ENCODE data around the gene KIF19. TPM values are rescaled to one million over a fixed set of nuclear protein-coding genes. Genes with fewer than 3 reads are reported as not detected.
A peak's percentile ranks its signal among the peaks of the same experiment; 100 is the strongest.

The KIF19 gene
- total RNA-seq, 1 experiment from 2014 or later, result not detected

DNA sequence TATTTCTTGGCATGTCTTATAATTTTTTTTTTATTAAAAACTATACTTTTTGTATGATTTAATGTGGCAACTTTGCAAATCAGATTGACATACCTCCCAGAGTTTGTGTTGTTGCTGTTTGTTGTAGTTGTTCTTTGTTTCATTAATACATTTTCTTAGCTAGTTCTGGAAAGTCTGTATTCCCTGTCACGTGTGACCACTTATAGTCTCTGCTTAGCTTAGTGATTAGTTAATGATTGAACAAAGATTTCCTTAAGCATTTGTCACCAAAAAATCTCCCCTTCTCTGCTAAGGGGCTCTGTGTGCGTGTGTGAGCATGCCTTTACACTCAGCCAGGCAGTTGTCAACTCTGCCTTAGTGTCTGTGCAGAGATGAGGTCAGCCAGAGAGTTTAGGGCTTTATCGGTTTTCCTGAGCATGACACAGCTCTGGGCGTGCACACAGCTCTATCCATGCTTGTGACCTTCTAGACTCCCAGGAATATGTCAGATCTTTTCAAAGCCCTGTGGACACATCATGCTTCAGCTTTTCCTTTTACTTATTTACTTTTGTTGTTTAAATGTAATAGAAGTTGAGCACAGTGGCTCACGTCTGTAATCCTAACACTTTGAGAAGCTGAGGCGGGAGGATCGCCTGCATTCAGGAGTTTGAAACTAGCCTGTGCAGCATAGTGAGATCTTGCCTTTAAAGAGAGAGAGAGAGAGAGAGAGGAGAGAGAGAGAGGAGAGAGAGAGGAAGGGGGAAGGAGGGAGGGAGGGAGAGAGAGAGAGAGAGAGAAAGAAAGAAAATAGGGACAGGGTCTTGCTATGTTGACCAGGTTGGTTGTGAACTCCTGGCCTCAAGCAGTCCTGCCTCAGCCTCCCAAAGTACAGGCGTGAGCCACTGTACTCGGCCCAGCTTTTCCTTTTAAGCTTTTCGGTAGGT is 30.1 kb upstream of the KIF19 start:
- H3K36me3 ChIP-seq, result no peaks in the 10 kb centered on the region
- H3K27me3 ChIP-seq, result peaks cover 14% of the 10 kb centered on the region
- H3K27ac ChIP-seq, result no peak overlapping the region
- no peaks in the 10 kb centered on the region for H3K9me3 ChIP-seq (replicated peaks)
- no peak for DNase-seq
- H3K4me3 ChIP-seq, result no peak overlapping the region
- H3K4me1 ChIP-seq, result no peaks in the 10 kb centered on the region

DNA sequence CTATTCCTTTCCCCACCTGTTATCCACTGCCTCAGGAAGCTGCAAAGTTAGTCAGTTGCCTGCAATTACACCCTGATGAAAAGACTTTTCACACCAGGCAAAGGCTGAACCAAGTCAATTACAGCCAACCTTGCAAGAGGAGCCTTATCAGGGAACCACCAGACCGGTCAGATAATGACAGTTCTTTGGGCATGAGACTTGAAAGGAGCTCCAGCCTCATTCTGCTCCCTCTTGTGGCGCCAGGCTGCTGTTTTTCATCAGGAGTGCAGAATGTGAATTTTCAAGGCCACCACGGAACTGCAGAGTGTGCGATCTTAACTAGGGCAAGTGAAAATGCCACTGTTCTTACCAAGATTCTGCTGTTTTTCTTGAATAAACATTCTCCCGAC is 29.5 kb upstream of the KIF19 start:
- Histone ChIP-seq H3K27me3 (peaks cover 14% of the 10 kb centered on the region), H3K9me3 (replicated peaks) (no peaks in the 10 kb centered on the region), H3K36me3 (no peaks in the 10 kb centered on the region), H3K4me1 (no peaks in the 10 kb centered on the region), H3K4me3 (no peak overlapping the region), H3K27ac (no peak overlapping the region)
- DNase-seq, result peak; percentile 67 to 80

DNA sequence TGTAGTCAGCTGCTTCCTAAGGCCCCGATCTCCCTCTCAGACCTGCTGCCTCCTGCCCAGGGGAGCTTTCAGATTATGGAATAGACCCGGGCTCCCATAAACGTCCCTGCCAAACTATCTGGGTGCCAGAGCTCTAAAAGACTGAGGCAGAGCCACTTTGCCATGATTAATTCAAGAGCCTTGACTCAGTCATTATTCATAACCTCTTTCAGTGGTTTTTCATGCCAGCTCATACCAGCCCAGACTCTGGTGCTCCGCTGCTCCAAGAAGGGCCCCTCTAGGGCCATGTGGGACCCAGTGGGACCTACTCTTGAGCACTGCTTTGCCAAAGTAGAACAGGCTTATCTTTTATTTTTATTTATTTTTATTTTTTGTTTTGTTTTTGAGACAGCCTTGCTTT is 28.1 kb upstream of the KIF19 start:
- no peaks in the 10 kb centered on the region for H3K9me3 ChIP-seq (replicated peaks)
- H3K27me3 ChIP-seq, result peaks cover 11% of the 10 kb centered on the region
- H3K36me3 ChIP-seq, result no peaks in the 10 kb centered on the region
- no peaks in the 10 kb centered on the region for H3K4me1 ChIP-seq
- no peak overlapping the region for H3K4me3 ChIP-seq
- no peak for DNase-seq
- H3K27ac ChIP-seq, result no peak overlapping the region

DNA sequence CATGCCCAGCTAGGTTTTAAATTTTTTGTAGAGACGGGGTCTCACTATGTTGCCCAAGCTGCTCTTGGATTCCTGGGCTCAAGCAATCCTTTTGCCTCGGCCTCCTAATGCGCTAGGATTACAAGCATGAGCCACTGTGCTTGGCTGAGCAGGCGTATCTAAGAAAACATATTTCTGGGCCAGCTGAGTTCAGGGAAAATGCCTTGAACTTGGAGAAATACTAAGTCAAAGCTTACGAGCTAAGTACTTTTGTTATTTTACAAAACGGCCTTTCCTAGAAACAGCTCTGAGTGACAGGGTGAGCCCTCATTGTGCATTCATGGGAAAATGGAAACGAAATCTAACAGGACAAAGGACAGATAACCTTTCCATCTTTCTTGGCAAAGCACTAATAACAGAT is 27.2 kb upstream of the KIF19 start:
- DNase-seq, result no peak
- H3K36me3 ChIP-seq, result no peaks in the 10 kb centered on the region
- no peak overlapping the region for H3K27ac ChIP-seq
- H3K9me3 ChIP-seq (replicated peaks), result no peaks in the 10 kb centered on the region
- H3K4me3 ChIP-seq, result no peak overlapping the region
- no peaks in the 10 kb centered on the region for H3K4me1 ChIP-seq
- peaks cover 11% of the 10 kb centered on the region for H3K27me3 ChIP-seq

DNA sequence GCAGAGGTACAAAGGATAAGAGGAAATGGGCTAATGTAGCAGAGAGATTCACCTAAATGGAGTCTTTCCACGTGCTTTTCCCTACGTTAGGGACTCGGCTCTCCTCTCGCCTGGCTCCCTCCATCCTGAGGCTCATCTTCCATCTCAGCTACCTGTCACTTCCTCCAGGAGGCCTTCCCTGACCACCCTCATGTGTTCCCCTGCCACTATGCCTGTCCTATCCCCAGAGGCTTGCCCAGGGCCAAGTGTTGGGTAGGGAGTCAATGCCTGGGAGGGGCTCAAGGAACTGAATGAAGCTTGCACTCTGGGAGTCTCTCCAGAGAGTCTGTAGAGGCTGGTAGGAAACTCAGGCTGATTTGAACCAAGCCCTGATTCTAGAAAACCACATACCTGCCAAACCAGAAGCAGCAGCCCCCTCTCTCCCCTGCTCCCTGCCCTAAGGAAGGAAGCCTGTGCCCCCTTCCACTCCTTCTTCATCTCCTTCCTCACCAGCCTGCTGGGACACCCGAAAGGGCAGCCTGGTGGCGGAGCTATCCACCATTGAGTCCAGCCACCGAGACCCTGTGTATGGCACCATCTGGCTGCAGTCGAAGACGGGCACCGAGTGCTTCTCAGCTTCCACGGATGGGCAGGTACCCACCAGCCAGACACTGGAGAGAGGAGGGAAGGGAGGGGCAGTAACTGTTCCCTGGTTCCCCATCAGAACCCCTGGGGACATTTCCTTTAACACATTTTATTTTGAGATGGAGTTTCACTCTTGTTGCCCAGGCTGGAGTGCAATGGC is 26.6 kb upstream of the KIF19 start:
- H3K27me3 ChIP-seq, result peaks cover 11% of the 10 kb centered on the region
- no peak overlapping the region for H3K27ac ChIP-seq
- H3K4me1 ChIP-seq, result no peaks in the 10 kb centered on the region
- no peaks in the 10 kb centered on the region for H3K36me3 ChIP-seq
- no peak overlapping the region for H3K4me3 ChIP-seq
- no peaks in the 10 kb centered on the region for H3K9me3 ChIP-seq (replicated peaks)
- no peak for DNase-seq

DNA sequence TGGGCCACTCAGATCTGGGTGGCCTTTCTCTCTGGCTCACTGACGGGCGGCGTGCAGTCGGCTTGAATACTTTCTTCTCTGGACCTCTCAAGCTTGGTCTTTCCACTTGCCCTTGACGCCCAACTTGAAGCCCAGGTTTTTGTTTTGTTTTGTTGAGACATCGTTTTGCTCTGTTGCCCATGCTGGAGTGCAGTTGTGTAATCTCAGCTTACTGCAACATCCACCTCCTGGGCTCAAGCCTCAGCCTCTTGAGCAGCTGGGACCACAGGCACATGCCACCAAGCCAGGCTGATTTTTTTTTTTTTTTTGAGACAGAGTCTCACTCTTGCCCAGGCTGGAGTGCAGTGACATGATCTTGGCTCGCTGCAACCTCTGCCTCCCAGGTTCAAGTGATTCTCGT is 22.7 kb upstream of the KIF19 start:
- Histone ChIP-seq H3K27me3 (peaks cover 7% of the 10 kb centered on the region), H3K27ac (no peak overlapping the region), H3K9me3 (replicated peaks) (no peaks in the 10 kb centered on the region), H3K36me3 (no peaks in the 10 kb centered on the region), H3K4me1 (no peaks in the 10 kb centered on the region), H3K4me3 (no peak overlapping the region)
- no peak for DNase-seq

DNA sequence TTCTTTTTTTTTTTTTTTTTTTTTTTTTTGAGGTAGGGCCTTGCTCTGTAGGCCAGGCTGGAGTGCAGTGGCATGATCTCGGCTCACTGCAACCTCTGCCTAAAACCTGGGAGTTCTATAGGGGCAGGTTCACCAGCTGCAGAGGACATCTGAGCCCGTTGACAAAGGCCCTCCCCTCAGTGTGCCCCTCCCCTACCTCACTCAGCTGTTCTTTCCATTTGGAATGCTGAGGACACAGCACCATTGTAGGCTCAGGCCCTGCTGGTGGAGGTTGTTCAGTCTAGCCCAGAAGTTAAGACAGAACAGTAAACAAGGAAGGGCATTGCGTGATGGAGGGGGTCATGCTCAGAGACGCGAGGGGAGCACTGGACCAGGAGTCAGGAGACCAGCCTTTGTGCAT is 21.8 kb upstream of the KIF19 start:
- no peak overlapping the region for H3K4me3 ChIP-seq
- no peaks in the 10 kb centered on the region for H3K36me3 ChIP-seq
- no peaks in the 10 kb centered on the region for H3K4me1 ChIP-seq
- H3K27ac ChIP-seq, result no peak overlapping the region
- peaks cover 7% of the 10 kb centered on the region for H3K27me3 ChIP-seq
- DNase-seq, result peak; percentile 42 to 67
- no peaks in the 10 kb centered on the region for H3K9me3 ChIP-seq (replicated peaks)

DNA sequence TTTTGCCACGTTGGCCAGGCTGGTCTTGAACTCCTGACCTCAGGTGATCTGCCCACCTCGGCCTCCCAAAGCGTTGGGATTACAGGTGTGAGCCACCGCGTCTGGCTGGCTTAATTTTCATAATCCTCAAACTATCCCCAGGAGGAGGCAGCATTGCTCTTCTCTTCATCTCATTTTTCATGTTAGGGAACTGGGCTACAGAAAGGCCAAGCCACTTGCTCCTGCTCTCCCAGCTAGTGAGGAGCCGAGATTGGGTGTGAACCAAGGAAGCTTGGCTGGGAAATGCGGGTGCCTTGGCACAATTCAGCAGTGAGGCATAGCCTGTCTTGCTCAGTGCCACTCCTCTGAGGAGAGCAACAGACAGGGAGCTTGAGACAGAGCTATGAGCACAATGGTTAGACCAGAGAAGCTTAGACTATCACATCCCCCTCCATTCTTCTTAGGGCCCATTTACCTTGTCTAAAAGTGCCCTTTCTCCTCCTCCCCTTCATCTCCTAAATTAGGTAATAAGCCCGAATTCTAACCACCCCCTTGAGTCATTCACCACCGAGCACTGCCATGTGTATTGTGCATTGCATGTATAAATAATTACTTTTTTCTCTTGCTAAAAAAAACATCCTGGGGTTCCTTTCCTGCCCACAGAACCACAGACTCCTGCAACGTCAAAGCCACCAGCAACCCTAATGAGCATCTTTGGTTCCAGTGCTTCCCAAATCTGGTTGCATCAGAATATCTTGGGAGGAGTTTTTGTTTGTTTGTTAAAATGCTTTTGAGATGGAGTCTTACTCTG is 20.0 kb upstream of the KIF19 start:
- H3K4me1 ChIP-seq, result no peaks in the 10 kb centered on the region
- peak in 1 of 2 experiments; percentile 30 for DNase-seq
- H3K36me3 ChIP-seq, result no peaks in the 10 kb centered on the region
- H3K9me3 ChIP-seq (replicated peaks), result no peaks in the 10 kb centered on the region
- H3K27me3 ChIP-seq, result peaks cover 7% of the 10 kb centered on the region
- H3K4me3 ChIP-seq, result no peak overlapping the region
- no peak overlapping the region for H3K27ac ChIP-seq

DNA sequence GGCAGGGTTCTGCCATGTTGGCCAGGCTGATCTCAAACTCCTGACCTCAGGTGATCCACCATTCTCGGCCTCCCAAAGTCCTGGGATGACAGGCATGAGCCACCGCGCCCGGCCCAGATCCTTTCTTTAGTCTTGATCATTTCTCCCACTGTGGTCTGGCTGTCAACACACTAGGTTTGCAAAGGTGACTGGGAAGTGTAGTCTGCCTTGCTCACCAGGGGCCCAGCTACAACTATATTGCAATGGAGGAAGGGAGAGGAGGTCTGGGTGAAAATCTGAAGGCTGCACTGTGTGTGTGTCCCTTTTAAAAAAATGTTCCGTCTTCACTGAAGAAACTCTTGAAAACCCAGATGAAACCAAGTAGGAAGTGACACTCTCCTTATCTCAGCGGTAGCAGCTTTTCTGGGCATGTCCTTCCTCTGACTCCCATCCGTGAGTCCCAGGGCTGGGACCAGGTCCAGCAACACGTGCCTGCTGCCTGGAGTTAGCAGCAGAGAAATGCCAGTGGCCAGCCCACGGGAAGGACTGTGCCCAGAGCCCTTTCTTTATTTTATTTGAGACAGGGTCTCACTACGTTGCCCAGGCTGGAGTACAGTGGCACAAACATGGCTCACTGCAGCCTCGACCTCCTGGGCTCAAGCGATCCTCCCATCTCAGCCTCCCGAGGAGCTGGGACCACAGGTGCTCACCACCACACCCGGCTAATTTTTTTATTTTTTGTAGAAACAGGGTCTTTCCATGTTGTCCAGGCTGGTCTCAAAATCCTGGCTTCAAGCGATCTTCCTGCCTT is 17.8 kb upstream of the KIF19 start:
- Histone ChIP-seq H3K27ac (no peak overlapping the region), H3K36me3 (no peaks in the 10 kb centered on the region), H3K4me1 (no peaks in the 10 kb centered on the region), H3K4me3 (no peak overlapping the region), H3K9me3 (replicated peaks) (no peaks in the 10 kb centered on the region), H3K27me3 (peaks cover 7% of the 10 kb centered on the region)
- DNase-seq, result no peak

DNA sequence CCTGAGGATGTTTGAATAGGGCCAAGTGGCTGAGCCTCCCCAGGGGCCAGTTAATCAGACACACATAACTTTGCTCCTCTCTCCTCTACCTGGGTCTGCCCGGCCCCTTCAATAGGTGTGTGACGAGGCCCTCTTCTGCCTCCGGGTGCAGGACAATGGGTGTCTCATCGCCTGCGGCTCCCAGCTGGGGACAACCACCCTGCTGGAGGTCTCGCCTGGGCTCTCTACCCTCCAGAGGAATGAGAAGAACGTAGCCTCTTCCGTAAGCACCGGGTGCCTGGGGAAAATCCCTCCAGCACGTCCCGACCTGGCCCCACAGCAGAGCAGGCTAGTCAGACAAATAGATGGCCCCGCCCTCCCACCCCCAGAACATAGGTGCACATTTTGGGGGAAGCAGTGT is 16.1 kb upstream of the KIF19 start:
- Histone ChIP-seq H3K4me1 (no peaks in the 10 kb centered on the region), H3K27ac (no peak overlapping the region), H3K9me3 (replicated peaks) (no peaks in the 10 kb centered on the region), H3K36me3 (no peaks in the 10 kb centered on the region), H3K4me3 (no peak overlapping the region), H3K27me3 (peaks cover 7% of the 10 kb centered on the region)
- no peak for DNase-seq

DNA sequence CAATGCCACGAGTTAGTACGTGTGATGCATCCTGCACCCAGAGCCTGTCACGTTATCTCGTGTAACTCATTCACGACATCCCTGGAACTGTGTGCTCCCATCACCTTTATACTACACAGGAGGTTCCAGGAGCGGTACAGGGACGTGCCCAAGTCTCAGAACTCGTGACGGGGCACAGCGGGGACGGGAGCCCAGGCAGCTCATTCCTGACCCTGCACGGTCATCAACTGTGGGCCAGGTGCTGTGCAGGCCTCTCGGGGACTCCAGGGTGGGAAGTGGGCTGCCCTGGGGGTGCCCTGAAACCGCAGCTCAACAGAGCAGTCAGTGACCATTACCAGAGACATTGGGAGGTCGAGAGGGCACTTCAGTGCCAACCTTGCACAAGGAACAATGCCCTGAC is 11.1 kb upstream of the KIF19 start:
- Histone ChIP-seq H3K4me3 (no peak overlapping the region), H3K9me3 (replicated peaks) (no peaks in the 10 kb centered on the region), H3K36me3 (no peaks in the 10 kb centered on the region), H3K27ac (no peak overlapping the region), H3K4me1 (no peaks in the 10 kb centered on the region), H3K27me3 (peaks cover 4% of the 10 kb centered on the region)
- DNase-seq, result no peak

DNA sequence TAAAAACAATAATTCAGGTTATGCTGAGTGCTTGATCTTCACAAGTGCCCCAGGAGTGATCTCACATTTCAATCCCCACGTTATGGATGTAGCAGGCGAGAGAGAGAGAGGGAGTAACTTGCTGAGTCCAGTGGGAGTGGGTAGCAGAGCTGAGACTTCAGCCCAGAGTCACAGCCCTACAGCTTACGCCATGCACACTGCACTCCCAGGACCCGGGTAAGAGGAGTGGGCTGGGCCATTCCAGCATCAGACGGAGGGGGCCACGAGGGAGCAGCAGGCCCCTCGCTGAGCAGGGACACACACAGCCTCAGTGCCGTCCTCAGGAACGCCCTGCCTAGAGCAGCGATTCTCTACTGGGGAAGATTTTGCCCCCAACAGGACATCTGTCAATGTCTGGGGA is 9.8 kb upstream of the KIF19 start:
- Histone ChIP-seq H3K4me1 (no peaks in the 10 kb centered on the region), H3K27ac (no peak overlapping the region), H3K9me3 (replicated peaks) (no peaks in the 10 kb centered on the region), H3K27me3 (peaks cover 11% of the 10 kb centered on the region), H3K4me3 (no peak overlapping the region), H3K36me3 (no peaks in the 10 kb centered on the region)
- no peak for DNase-seq

DNA sequence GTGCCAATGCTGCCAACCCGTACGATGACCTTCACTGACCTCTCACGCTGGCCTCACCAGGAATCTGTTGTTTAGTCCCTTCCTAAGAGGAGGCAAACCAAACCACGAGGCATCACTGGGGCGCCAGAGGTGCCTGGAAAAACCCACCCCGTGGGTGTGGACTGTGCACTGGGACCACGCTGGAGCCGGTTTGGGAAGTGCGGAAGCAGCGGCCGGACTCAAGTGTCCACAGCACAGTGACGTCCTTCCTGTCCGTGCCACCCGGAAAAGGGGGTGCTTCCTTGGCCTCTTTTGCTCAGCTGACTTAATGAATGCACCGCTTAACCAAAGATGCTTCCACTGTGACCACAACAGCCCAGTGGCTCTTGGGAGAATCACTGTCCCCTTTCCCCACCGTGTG is 9.0 kb upstream of the KIF19 start:
- no peak overlapping the region for H3K27ac ChIP-seq
- H3K36me3 ChIP-seq, result no peaks in the 10 kb centered on the region
- H3K9me3 ChIP-seq (replicated peaks), result no peaks in the 10 kb centered on the region
- no peak for DNase-seq
- H3K4me1 ChIP-seq, result no peaks in the 10 kb centered on the region
- H3K4me3 ChIP-seq, result no peak overlapping the region
- peaks cover 11% of the 10 kb centered on the region for H3K27me3 ChIP-seq

DNA sequence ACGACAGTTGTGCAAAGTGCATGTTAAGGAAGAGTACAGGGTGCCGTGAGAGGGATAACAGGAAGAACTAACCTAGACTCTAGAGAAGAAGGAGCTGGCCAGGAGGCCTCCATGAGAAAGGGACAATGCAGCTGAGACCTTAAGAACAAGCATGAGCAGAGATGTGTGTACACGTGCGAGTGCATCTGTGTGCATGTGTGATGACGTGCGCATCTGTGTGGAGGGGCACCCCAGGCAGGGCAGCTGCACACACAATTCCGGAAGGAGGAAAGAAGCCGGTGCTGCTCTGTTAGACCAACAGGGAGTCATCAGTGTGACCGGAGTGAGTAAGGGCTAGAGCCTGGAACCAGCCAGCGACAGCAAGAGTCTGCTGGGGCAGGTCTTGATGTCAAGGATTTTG is 7.6 kb upstream of the KIF19 start:
- no peaks in the 10 kb centered on the region for H3K36me3 ChIP-seq
- no peak for DNase-seq
- H3K27me3 ChIP-seq, result peaks cover 11% of the 10 kb centered on the region
- no peak overlapping the region for H3K27ac ChIP-seq
- no peaks in the 10 kb centered on the region for H3K4me1 ChIP-seq
- no peak overlapping the region for H3K4me3 ChIP-seq
- no peaks in the 10 kb centered on the region for H3K9me3 ChIP-seq (replicated peaks)
